NCI-H446 treated with DMSO at 0.1 percent for 48 hours (cell line): ENCODE data around the gene CLUH.
"Not testable (repeated sequence)": the region's sequence is repeated elsewhere in the genome, so short reads cannot be mapped to it uniquely, and the experiment has no call there.

Experiments used
- DNase-seq: peaks from one replicate; lab custom pipeline; 2025; lab: John Stamatoyannopoulos, UW

Gene CLUH

GRCh38 chr17:2688351-2689342 is 22.9 kb downstream of the CLUH start:
- DNase-seq: no peak

DNA sequence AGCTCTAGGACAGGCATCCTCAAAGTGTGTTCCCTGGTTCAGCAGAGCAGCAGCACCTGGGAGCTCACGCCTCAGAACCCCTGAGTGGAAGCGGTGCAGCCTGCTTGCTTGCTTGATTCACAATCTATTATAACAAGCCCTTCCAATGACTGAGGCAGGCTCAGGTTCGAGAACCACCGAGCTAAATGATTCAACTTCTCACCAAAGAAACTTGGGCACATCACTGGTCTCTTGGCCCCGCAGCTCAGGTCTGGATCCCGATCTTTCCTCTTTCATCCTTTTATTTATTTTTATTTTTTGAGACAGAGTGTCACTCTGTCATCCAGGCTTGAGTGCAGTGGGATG is 24.5 kb downstream of the CLUH start:
- DNase-seq: no peak

- DNase-seq: no peak
Observed at GRCh38 chr17:2685696-2686095, 25.9 kb downstream of the CLUH start.

DNA sequence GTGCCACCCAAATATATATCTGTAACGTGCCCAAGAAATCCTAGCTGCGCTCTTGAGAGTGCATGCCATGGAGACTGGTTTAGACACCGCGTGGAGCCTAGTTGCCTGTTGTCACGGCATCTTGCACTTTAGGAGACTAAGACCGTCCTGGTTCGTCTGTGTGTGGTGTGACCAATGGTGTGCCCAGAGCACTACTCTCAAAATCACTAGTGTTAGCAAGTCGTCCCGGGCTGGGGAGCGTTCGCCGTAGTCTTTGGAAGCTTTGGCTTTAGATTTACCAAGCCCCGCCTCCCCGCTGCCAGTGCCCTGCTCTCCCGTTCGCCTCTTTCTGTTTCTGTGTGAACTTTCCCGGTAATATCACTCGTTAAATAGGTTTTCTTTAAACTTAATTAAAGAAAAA is 27.0 kb downstream of the CLUH start:
- DNase-seq: no peak

DNA sequence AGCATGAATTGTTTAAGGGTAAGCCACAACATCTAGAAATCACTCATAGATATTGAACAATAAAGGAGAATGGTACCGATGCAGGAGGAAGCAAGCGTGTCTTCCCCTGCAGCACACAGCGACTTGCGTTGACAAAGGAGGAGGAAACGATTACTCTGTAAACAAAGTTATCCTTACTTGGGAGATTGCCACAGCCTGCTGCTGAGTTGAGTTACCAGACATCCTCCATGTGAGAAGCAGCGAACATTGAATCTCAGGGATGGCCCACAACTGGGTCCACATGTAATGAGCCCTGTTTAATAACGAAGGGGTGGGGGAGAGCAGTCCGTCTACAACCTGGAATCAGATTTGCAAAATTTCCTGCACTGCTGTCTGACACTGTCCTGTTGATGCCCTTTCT is 27.7 kb downstream of the CLUH start:
- DNase-seq: no peak

DNA sequence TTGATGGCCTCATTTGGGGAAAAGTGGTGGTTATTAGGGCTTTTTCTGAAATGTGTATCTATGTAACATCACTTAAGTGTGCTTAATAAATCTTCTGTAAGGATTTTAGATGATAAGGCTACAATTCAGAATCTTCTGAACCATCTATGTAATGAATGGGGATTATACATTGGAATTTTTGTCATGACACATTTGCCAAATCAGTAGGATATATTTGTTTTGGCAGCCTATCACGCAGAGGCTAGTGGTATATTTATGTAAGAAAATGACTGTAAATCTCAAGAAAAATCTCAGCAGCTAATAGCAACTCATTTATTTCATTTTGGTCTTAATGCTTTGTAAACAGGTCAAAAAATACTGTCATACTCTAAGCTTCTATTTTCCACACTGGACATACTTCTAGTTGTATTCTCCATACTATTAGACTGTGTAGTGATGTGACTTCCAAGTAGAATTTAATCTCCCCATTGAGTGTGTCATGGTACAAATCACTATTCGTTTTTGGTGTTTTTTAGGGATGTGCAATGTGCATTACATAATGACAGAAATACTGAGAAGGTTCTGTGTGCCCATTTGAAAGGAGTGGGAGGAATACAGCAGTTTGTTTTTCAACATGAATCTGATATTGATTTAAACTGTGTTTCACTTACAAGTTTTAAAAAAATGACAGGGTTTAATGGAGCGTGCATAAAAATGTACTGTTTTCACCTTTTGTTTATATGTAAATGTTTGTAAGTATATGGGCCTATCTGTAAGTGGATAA is 29.2 kb downstream of the CLUH start:
- DNase-seq: no peak

GRCh38 chr17:2681650-2682049 is 29.9 kb downstream of the CLUH start:
- no peak for DNase-seq

DNA sequence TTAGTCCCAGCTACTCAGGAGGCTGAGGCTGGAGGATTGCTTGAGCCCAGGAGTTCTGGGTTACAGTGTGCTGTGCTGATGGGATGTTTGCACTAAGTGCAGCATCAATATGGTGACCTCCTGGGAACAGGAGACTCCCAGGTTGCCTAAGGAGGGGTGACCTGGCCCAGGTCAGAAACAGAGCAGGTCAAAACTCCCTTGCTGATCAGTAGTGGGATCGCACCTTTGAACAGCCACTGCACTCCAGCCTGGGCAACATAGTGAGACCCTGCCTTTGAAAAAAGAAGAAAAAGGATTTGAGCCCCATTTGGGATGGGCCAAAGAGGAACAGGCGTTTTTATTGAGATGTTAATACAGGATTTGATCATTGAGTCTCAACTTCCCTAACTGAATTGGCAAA is 30.6 kb downstream of the CLUH start:
- no peak for DNase-seq

- DNase-seq: not testable (repeated sequence)
Observed at GRCh38 chr17:2679247-2679646, 32.3 kb downstream of the CLUH start.

DNA sequence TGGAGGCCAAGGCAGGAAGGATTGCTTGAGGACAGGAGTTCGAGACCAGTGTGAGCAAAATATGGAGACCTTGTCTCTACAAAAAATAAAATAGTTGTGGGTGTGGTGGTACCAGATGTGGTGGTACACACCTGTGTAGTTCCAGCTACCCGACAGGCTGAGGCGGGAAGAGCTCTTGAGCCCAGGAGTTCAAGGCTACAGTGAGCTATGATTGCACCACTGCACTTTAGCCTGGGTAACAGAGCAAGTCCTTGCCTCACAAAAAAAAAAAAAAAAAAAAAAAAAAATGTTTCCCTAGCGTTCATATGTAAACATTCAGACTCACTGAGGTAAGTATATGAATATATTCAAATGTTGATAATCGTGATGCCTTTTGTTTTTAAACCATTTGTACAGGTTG is 39.5 kb downstream of the CLUH start:
- DNase-seq: no peak

GRCh38 chr17:2660410-2660809 is 51.2 kb downstream of the CLUH start:
- not testable (repeated sequence) for DNase-seq

GRCh38 chr17:2659337-2659736 is 52.2 kb downstream of the CLUH start:
- not testable (repeated sequence) for DNase-seq

- DNase-seq: no peak
Observed at GRCh38 chr17:2656283-2656682, 55.3 kb downstream of the CLUH start.

GRCh38 chr17:2655546-2655945 is 56.0 kb downstream of the CLUH start:
- DNase-seq: no peak

- DNase-seq: not testable (repeated sequence)
Observed at GRCh38 chr17:2652911-2653310, 58.7 kb downstream of the CLUH start.

DNA sequence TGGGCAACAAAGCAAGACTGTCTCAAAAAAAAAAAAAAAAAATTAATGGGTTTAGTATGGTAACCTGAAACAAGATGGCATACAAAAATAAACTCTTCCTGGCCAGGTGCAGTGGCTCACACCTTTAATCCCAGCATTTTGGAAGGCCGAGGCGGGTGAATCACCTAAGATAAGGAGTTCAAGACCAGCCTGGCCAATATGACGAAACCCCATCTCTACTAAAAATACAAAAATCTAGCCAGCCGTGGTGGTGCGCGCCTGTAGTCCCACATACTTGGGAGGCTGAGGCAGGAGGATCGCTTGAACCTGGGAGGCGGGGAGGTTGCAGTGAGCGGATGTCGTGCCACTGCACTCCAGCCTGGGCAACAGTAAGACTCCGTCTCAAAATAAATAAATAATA is 62.4 kb downstream of the CLUH start:
- DNase-seq: no peak

DNA sequence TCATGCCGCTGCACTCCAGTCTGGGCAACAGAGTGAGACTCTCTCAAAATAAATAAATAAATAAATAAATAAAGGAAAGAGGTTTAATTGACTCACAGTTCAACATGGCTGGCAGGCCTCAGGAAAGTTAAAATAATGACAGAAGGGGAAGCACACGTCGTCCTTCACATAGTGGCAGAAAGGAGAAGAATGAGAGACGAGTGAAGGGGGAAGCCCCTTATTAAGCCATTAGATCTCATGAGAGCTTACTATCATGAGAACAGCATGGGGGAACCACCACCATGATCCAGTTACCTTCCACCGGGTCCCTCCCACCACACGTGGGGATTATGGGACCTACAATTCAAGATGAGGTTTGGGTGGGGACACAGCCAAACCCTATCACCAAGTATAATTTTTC is 63.6 kb downstream of the CLUH start:
- DNase-seq: no peak

GRCh38 chr17:2644971-2645370 is 66.6 kb downstream of the CLUH start:
- no peak for DNase-seq
